ENCODE measurements around the gene HDGFL2. TPM values are rescaled to one million over a fixed set of nuclear protein-coding genes. Genes with fewer than 3 reads are reported as not detected.
A peak's percentile ranks its signal among the peaks of the same experiment; 100 is the strongest.

The HDGFL2 gene
- total and polyA plus RNA-seq, 10 of the 15 experiments (the other 5 are each of a cell fraction or from before 2014, with no cell fraction given): 0.16 to 56.9 (median 25.3) TPM

GRCh38 chr19:4443966-4444764 lies 27.9 kb upstream of the HDGFL2 start:
- TF ChIP-seq ZNF207 (IDR thresholded peaks at IDR 0.05; ENCODE audit: borderline replicate concordance) (no peak), ZNF592 (IDR thresholded peaks at IDR 0.05) (no peak), ASH2L (IDR thresholded peaks at IDR 0.05; ENCODE audit: borderline replicate concordance, low read depth) (no peak), SREBF2 (IDR thresholded peaks at IDR 0.05; ENCODE audit: low read length) (no peak), POLR2A (IDR thresholded peaks at IDR 0.05; ENCODE audit: low read depth, low read length) (peak; percentile 45; the same call in 1 of the 2 replicates), SUZ12 (IDR thresholded peaks at IDR 0.05; ENCODE audit: unreplicated experiment) (no peak), BCL3 (IDR thresholded peaks at IDR 0.05; ENCODE audit: borderline replicate concordance, insufficient read depth, low read depth, low read length, poor library complexity, severe bottlenecking) (peak; percentile 15), FOS (IDR thresholded peaks at IDR 0.05; ENCODE audit: borderline replicate concordance, extremely low read depth, insufficient read length) (no peak), POLR2AphosphoS5 (IDR thresholded peaks at IDR 0.05; ENCODE audit: low read length) (peak; percentile 42; the same call in 1 of the 2 replicates), CREM (IDR thresholded peaks at IDR 0.05; ENCODE audit: low read depth) (no peak), NR2C2 (IDR thresholded peaks at IDR 0.05; ENCODE audit: borderline replicate concordance, control insufficient read depth, insufficient read length, low read depth) (no peak), BACH1 (IDR thresholded peaks at IDR 0.05; ENCODE audit: borderline replicate concordance) (no peak), IRF5 (IDR thresholded peaks at IDR 0.05; ENCODE audit: borderline replicate concordance) (no peak), IRF4 (IDR thresholded peaks at IDR 0.05; ENCODE audit: low read depth, low read length) (no peak)
- Histone ChIP-seq H3K27me3 (replicated peaks in 1 of 2; ENCODE audit: control insufficient read depth in 2 of 2, insufficient read depth in 2 of 2, low read length in 1 of 2) (no peaks in the 10 kb centered on the region), H3K79me2 (ENCODE audit: control insufficient read depth, insufficient read depth, low read length) (no peaks in the 10 kb centered on the region), H3K36me3 (ENCODE audit: control insufficient read depth in 2 of 2, insufficient read depth in 2 of 2, low read length in 1 of 2) (peaks cover 0 to 31% of the 10 kb centered on the region in 2 experiments; a peak in 3 of 4 replicates), H3K27ac (ENCODE audit: control insufficient read depth, insufficient read depth) (no peak overlapping the region), H3K9ac (ENCODE audit: control insufficient read depth, insufficient read depth, low read length) (no peak overlapping the region), H3K4me1 (ENCODE audit: control insufficient read depth, insufficient read depth, low read length) (peaks cover 7% of the 10 kb centered on the region), H2AFZ (ENCODE audit: control insufficient read depth, low read depth, low read length) (no peak overlapping the region), H3K9me3 (replicated peaks; ENCODE audit: control insufficient read depth, insufficient read depth, low read length) (no peaks in the 10 kb centered on the region), H3K4me2 (ENCODE audit: control insufficient read depth, insufficient read depth) (no peak overlapping the region), H4K20me1 (ENCODE audit: control insufficient read depth, insufficient read depth) (no peaks in the 10 kb centered on the region), H3K4me3 (no peak overlapping the region)
- ChIA-PET CTCF (no interaction called here), RAD21 (ENCODE audit: unreplicated experiment) (no interaction called here), SMC1A (ENCODE audit: uncharacterized antibody, unreplicated experiment) (no interaction called here), POLR2A (no interaction called here)
- FAIRE-seq: no peak
- 86% methylated on average over 20 of the region's 20 CpGs for WGBS (ENCODE audit: insufficient coverage, insufficient replicate concordance, low lambda C conversion rate, missing lambda C conversion rate)
- in situ Hi-C loops (cut with MboI): no loop called here
- no TSS peak for BruUV-seq (replicated peaks)
- no peak for DNase-seq (ENCODE audit: low read depth, low spot score)
- intact Hi-C loops (cut with micrococcal nuclease; ENCODE audit: unreplicated experiment): no loop called here
- no peak; the same call in 2 of the 3 replicates for ATAC-seq

Data from GM12878 (cell line).